H9 (cell line): ENCODE results near the gene ZNRF2. TPM values are rescaled to one million over a fixed set of nuclear protein-coding genes. Genes with fewer than 3 reads are reported as not detected.

Source experiments
- DNase-seq: peaks from one replicate; pipeline ENCODE4 v3.0.0-alpha.2; 2017
- H2AFZ ChIP-seq: one replicate; pipeline ENCODE4 v1.6.1; 2013; ENCODE audit warnings: mild to moderate bottlenecking, low read length, control low read depth, moderate library complexity
- H2AK5ac ChIP-seq: 2 replicates; pipeline ENCODE4 v1.6.1; 2013; ENCODE audit warnings: low read length, control low read depth, mixed read lengths; ENCODE audit not compliant: insufficient read length
- H2BK120ac ChIP-seq: one replicate; pipeline ENCODE4 v1.6.1; 2013; ENCODE audit warnings: low read depth, mild to moderate bottlenecking, low read length, control low read depth, inconsistent platforms; ENCODE audit not compliant: poor library complexity, severe bottlenecking
- H2BK12ac ChIP-seq: 2 replicates; pipeline ENCODE4 v1.6.1; 2013; ENCODE audit warnings: low read length, control low read depth, mixed read lengths, low read depth; ENCODE audit not compliant: insufficient read length
- H2BK15ac ChIP-seq: 2 replicates; pipeline ENCODE4 v1.6.1; 2013; ENCODE audit warnings: low read depth, low read length, control low read depth
- H2BK20ac ChIP-seq: one replicate; pipeline ENCODE4 v1.6.1; 2013; ENCODE audit warnings: low read depth, mild to moderate bottlenecking, low read length, control low read depth, inconsistent platforms; ENCODE audit not compliant: poor library complexity, severe bottlenecking
- H2BK5ac ChIP-seq: 2 replicates; pipeline ENCODE4 v1.6.1; 2013; ENCODE audit warnings: low read length, control low read depth, mixed read lengths; ENCODE audit not compliant: insufficient read length
- H3K14ac ChIP-seq: 2 replicates; pipeline ENCODE4 v1.6.1; 2013; ENCODE audit warnings: low read length, control low read depth; ENCODE audit not compliant: insufficient read depth
- H3K18ac ChIP-seq: 2 replicates; pipeline ENCODE4 v1.6.1; 2013; ENCODE audit warnings: low read depth, mild to moderate bottlenecking, mixed read lengths, low read length, control low read depth; ENCODE audit not compliant: insufficient read length
- H3K23ac ChIP-seq: 2 replicates; pipeline ENCODE4 v1.6.1; 2013; ENCODE audit warnings: low read length, control low read depth, mixed read lengths, low read depth; ENCODE audit not compliant: insufficient read length
- H3K23me2 ChIP-seq: 2 replicates; pipeline ENCODE4 v1.6.1; 2013; ENCODE audit warnings: low read depth, mild to moderate bottlenecking, mixed read lengths, low read length, control low read depth; ENCODE audit not compliant: insufficient read length, poor library complexity, severe bottlenecking
- H3K27ac ChIP-seq: 2 replicates; pipeline ENCODE4 v1.5.1; 2013; ENCODE audit warnings: low read length, control low read depth, mixed read lengths, low read depth; ENCODE audit not compliant: insufficient read length
- H3K27me3 ChIP-seq: 2 replicates; pipeline ENCODE4 v1.6.1; 2013; ENCODE audit warnings: low read length, control low read depth, inconsistent platforms; ENCODE audit not compliant: insufficient read depth
- H3K4ac ChIP-seq: 2 replicates; pipeline ENCODE4 v1.6.1; 2013; ENCODE audit warnings: low read depth, mild to moderate bottlenecking, control low read depth, inconsistent platforms, low read length, moderate library complexity
- H3K4me1 ChIP-seq: 2 replicates; pipeline ENCODE4 v1.6.1; 2013; ENCODE audit warnings: low read length, control low read depth, inconsistent platforms; ENCODE audit not compliant: insufficient read depth
- H3K4me2 ChIP-seq: 2 replicates; pipeline ENCODE4 v1.6.1; 2013; ENCODE audit warnings: low read length, control low read depth, mixed read lengths; ENCODE audit not compliant: insufficient read length, insufficient read depth
- H3K56ac ChIP-seq: 2 replicates; pipeline ENCODE4 v1.6.1; 2013; ENCODE audit warnings: low read depth, mild to moderate bottlenecking, mixed read lengths, low read length, control low read depth; ENCODE audit not compliant: insufficient read length
- H3K79me1 ChIP-seq: 2 replicates; pipeline ENCODE4 v1.6.1; 2013; ENCODE audit warnings: low read depth, mild to moderate bottlenecking, moderate library complexity, low read length, control low read depth, inconsistent platforms; ENCODE audit not compliant: insufficient read depth, poor library complexity, severe bottlenecking
- H3K79me2 ChIP-seq: 2 replicates; pipeline ENCODE4 v1.6.1; 2013; ENCODE audit warnings: low read length, control low read depth, inconsistent platforms; ENCODE audit not compliant: insufficient read depth
- H3K9ac ChIP-seq: 2 replicates; pipeline ENCODE4 v1.6.1; 2013; ENCODE audit warnings: low read length, control low read depth, mixed read lengths; ENCODE audit not compliant: insufficient read length; ENCODE audit errors: extremely low read depth
- H3K9me3 ChIP-seq: one replicate; pipeline ENCODE4 v1.6.1; 2013; ENCODE audit warnings: low read depth, low read length, inconsistent platforms; ENCODE audit not compliant: control insufficient read depth
- H3T11ph ChIP-seq: one replicate; pipeline ENCODE4 v1.6.1; 2013; ENCODE audit warnings: mild to moderate bottlenecking, low read length, control low read depth, inconsistent platforms
- H4K20me1 ChIP-seq: one replicate; pipeline ENCODE4 v1.6.1; 2013; ENCODE audit not compliant: control insufficient read depth, insufficient read length, insufficient read depth
- H4K5ac ChIP-seq: 2 replicates; pipeline ENCODE4 v1.6.1; 2013; ENCODE audit warnings: low read depth, mild to moderate bottlenecking, mixed read lengths, low read length, control low read depth; ENCODE audit not compliant: insufficient read length
- H4K8ac ChIP-seq: replicated peaks from 2 replicates; pipeline ENCODE4 v1.6.1; 2013; ENCODE audit warnings: low read length, control low read depth, mixed read lengths, low read depth; ENCODE audit not compliant: insufficient read length
- H4K91ac ChIP-seq: 2 replicates; pipeline ENCODE4 v1.6.1; 2013; ENCODE audit warnings: low read depth, mild to moderate bottlenecking, moderate library complexity, mixed read lengths, low read length, control low read depth; ENCODE audit not compliant: insufficient read length
- H3K27ac Mint-ChIP-seq, 3 experiments: 2 replicates in 2 of 3; 3 replicates in 1 of 3; pipeline ENCODE4 v1.8.0; 2020 to 2021; ENCODE audit warnings: mixed read lengths in 3 of 3, mild to moderate bottlenecking in 1 of 3, moderate library complexity in 1 of 3
- H3K27me3 Mint-ChIP-seq: 2 replicates; pipeline ENCODE4 v1.8.0; 2021; ENCODE audit warnings: low read depth, mild to moderate bottlenecking, moderate library complexity, mixed read lengths
- H3K36me3 Mint-ChIP-seq, 3 experiments: 2 replicates in 2 of 3; 3 replicates in 1 of 3; pipeline ENCODE4 v1.8.0; 2020 to 2021; ENCODE audit warnings: low read depth in 3 of 3, mixed read lengths in 3 of 3; ENCODE audit not compliant: insufficient read depth in 1 of 3
- H3K4me1 Mint-ChIP-seq, 2 experiments: 2 replicates each; pipeline ENCODE4 v1.8.0; 2020; ENCODE audit warnings: mixed read lengths in 2 of 2
- H3K4me3 Mint-ChIP-seq, 2 experiments: 2 replicates in 1 of 2; 3 replicates in 1 of 2; pipeline ENCODE4 v1.8.0; 2020 to 2021; ENCODE audit warnings: mild to moderate bottlenecking in 2 of 2, mixed read lengths in 2 of 2, moderate library complexity in 1 of 2
- H3K9me3 Mint-ChIP-seq, 2 experiments: 2 replicates in 1 of 2; 3 replicates in 1 of 2; pipeline ENCODE4 v1.8.0; 2020; ENCODE audit warnings: mild to moderate bottlenecking in 2 of 2, mixed read lengths in 2 of 2, moderate library complexity in 1 of 2
- CTCF ChIP-seq: fragments of 200-600 bp; sonication (generic); conservative IDR thresholded peaks from 3 replicates; pipeline ENCODE4 v1.8.0; 2021; ENCODE audit warnings: antibody characterized with exemption, mild to moderate bottlenecking
- WGBS: extraction: QIAGEN DNeasy Blood & Tissue Kit; methylation state at CpG from one replicate; pipeline ENCODE4 v1.1.7; 2013; ENCODE audit warnings: missing lambda C conversion rate, low lambda C conversion rate, mixed read lengths; ENCODE audit not compliant: insufficient read length; ENCODE audit errors: extremely low coverage; 5-methylcytosine and 5-hydroxymethylcytosine counted together
- total RNA-seq: library from RNA; stranded (reverse); gene quantifications from 2 replicates; pipeline ENCODE4 v1.2.1, GENCODE V29; 2021

The ZNRF2 gene
- total RNA-seq, 1 experiment from 2014 or later: 16.5 TPM

- Histone ChIP-seq H4K8ac (no peak overlapping the region), H3K23me2 (no peaks in the 10 kb centered on the region), H3K79me2 (no peaks in the 10 kb centered on the region), H3K4ac (no peak overlapping the region), H3K18ac (no peak overlapping the region), H2BK12ac (no peak overlapping the region), H3K9me3 (no peaks in the 10 kb centered on the region), H3K79me1 (no peaks in the 10 kb centered on the region), H2BK20ac (no peak overlapping the region), H2BK120ac (no peak overlapping the region), H3K4me2 (no peak overlapping the region), H3T11ph (no peak overlapping the region), H2AFZ (no peak overlapping the region), H3K23ac (no peak overlapping the region), H4K20me1 (no peaks in the 10 kb centered on the region), H3K4me1 (no peaks in the 10 kb centered on the region), H3K56ac (no peak overlapping the region), H3K14ac (no peak overlapping the region), H3K27me3 (no peaks in the 10 kb centered on the region), H2BK15ac (no peak overlapping the region), H4K91ac (no peak overlapping the region), H3K9ac (no peak overlapping the region), H2AK5ac (no peak overlapping the region), H4K5ac (no peak overlapping the region), H2BK5ac (no peak overlapping the region), H3K27ac (no peak overlapping the region)
- H3K36me3 Mint-ChIP-seq: no peaks in the 10 kb centered on the region
- H3K4me3 Mint-ChIP-seq: no peak overlapping the region
- no peak overlapping the region for H3K27ac Mint-ChIP-seq
- H3K27me3 Mint-ChIP-seq: peaks cover 3% of the 10 kb centered on the region
- no peaks in the 10 kb centered on the region for H3K9me3 Mint-ChIP-seq
- H3K4me1 Mint-ChIP-seq: peaks cover under 1 to 3% of the 10 kb centered on the region in 2 experiments; a peak in 2 of 4 replicates
- no peak for TF ChIP-seq CTCF
- no CpG with 5 or more reads among the region's 2 CpGs for WGBS
- DNase-seq: no peak
Measured at GRCh38 chr7:30241767-30242166, 42.6 kb upstream of the ZNRF2 start.
